Measurements from ENCODE around the gene PSMA8.

DNA sequence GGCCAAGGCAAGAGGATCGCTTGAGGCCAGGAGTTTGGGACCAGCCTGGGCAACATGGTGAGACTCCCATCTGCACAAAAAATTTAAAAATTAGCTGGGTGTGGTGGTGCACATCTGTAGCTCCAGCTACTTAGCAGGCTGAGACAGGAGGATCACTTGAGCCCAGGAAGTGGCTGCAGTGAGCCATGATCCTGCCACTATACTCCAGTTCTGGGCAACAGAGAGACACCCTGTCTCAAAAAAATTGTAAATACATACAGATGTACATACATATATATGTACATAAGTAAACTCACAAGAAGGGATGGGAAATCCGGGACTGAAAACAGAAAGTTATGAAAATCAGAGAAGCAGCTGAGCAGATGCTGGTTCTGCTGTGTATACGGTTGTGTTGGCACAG lies 62.9 kb downstream of the PSMA8 start:
- TF ChIP-seq ZNF274 (IDR thresholded peaks at IDR 0.05; ENCODE audit: low read depth, low read length) (no peak), SUZ12 (IDR thresholded peaks at IDR 0.05; ENCODE audit: extremely low read depth, insufficient read depth, insufficient read length) (no peak)
